GM19468 (cell line): ENCODE measurements around the gene ILRUN.
"Not testable (repeated sequence)": the region's sequence is repeated elsewhere in the genome, so short reads cannot be mapped to it uniquely, and the experiment has no call there.

Experiments used
- ATAC-seq: cut with Tn5 transposase; IDR thresholded peaks from one replicate; pipeline ENCODE4 v1.9.1; 2021; ENCODE audit warnings: mild to moderate bottlenecking, moderate library complexity, moderate number of reproducible peaks; ENCODE audit not compliant: unreplicated experiment; ENCODE audit errors: extremely low read depth

Gene ILRUN

GRCh38 chr6:34696739-34697543 lies at the start of gene ILRUN:
Gene ILRUN (minus strand): TSS chr6:34696767. CDS start chr6:34696603, 164 bp downstream.
- peak; percentile 51 for ATAC-seq

- no peak for ATAC-seq
Measured at GRCh38 chr6:34745277-34746103, 48.9 kb upstream of the ILRUN start.

GRCh38 chr6:34744294-34744647 lies 47.7 kb upstream of the ILRUN start:
- ATAC-seq = not testable (repeated sequence)

- no peak for ATAC-seq
Measured at GRCh38 chr6:34743625-34744293, 47.2 kb upstream of the ILRUN start.

GRCh38 chr6:34742094-34742493 lies 45.5 kb upstream of the ILRUN start:
- ATAC-seq = no peak

- no peak for ATAC-seq
Measured at GRCh38 chr6:34736823-34737222, 40.3 kb upstream of the ILRUN start.

- no peak for ATAC-seq
Measured at GRCh38 chr6:34731393-34732060, 35.0 kb upstream of the ILRUN start.

GRCh38 chr6:34729631-34730470 lies 33.3 kb upstream of the ILRUN start:
- no peak for ATAC-seq

- ATAC-seq = no peak
Measured at GRCh38 chr6:34726055-34726454, 29.5 kb upstream of the ILRUN start.

GRCh38 chr6:34723203-34723602 lies 26.6 kb upstream of the ILRUN start:
- ATAC-seq = no peak

- ATAC-seq = no peak
Measured at GRCh38 chr6:34722451-34722850, 25.9 kb upstream of the ILRUN start.

- ATAC-seq = not testable (repeated sequence)
Measured at GRCh38 chr6:34720160-34720559, 23.6 kb upstream of the ILRUN start.

- ATAC-seq = not testable (repeated sequence)
Measured at GRCh38 chr6:34719646-34720045, 23.1 kb upstream of the ILRUN start.

- no peak for ATAC-seq
Measured at GRCh38 chr6:34718976-34719375, 22.4 kb upstream of the ILRUN start.

- ATAC-seq = no peak
Measured at GRCh38 chr6:34717466-34717865, 20.9 kb upstream of the ILRUN start.

- no peak for ATAC-seq
Measured at GRCh38 chr6:34714663-34715062, 18.1 kb upstream of the ILRUN start.

- ATAC-seq = not testable (repeated sequence)
Measured at GRCh38 chr6:34712881-34713280, 16.3 kb upstream of the ILRUN start.

- ATAC-seq = no peak
Measured at GRCh38 chr6:34709386-34709785, 12.8 kb upstream of the ILRUN start.

GRCh38 chr6:34705241-34705640 lies 8.7 kb upstream of the ILRUN start:
- no peak for ATAC-seq
